ENCODE measurements around the gene KDM4F. TPM values are rescaled to one million over a fixed set of nuclear protein-coding genes. Genes with fewer than 3 reads are reported as not detected.
"Not testable (repeated sequence)": the region's sequence is repeated elsewhere in the genome, so short reads cannot be mapped to it uniquely, and the experiment has no call there.

Gene KDM4F
- total RNA-seq, result not detected

GRCh38 chr11:95049122-95049521 is at the start of gene KDM4F:
Gene KDM4F (plus strand): TSS chr11:95049422.
- H3K27me3 Mint-ChIP-seq, result peaks cover 41% of the 10 kb centered on the region
- not testable (repeated sequence) for DNase-seq, H3K4me1 Mint-ChIP-seq, H3K36me3 Mint-ChIP-seq, H3K4me3 Mint-ChIP-seq, H3K27ac Mint-ChIP-seq, H3K9me3 Mint-ChIP-seq

- H3K9me3 Mint-ChIP-seq, result peaks cover 1% of the 10 kb centered on the region
- H3K4me3 Mint-ChIP-seq, result no peak overlapping the region
- no peak overlapping the region for H3K27ac Mint-ChIP-seq
- H3K27me3 Mint-ChIP-seq, result peaks cover 13% of the 10 kb centered on the region
- H3K4me1 Mint-ChIP-seq, result no peaks in the 10 kb centered on the region
- peaks cover 3% of the 10 kb centered on the region for H3K36me3 Mint-ChIP-seq
- no peak for DNase-seq
Measured at GRCh38 chr11:95003716-95004115, 45.5 kb upstream of the KDM4F start.

GRCh38 chr11:95005642-95006041 is 43.6 kb upstream of the KDM4F start:
- no peaks in the 10 kb centered on the region for H3K36me3 Mint-ChIP-seq
- H3K27me3 Mint-ChIP-seq, result peaks cover 18% of the 10 kb centered on the region
- H3K4me3 Mint-ChIP-seq, result no peak overlapping the region
- no peak overlapping the region for H3K27ac Mint-ChIP-seq
- no peaks in the 10 kb centered on the region for H3K4me1 Mint-ChIP-seq
- no peak for DNase-seq
- peaks cover 1% of the 10 kb centered on the region for H3K9me3 Mint-ChIP-seq

GRCh38 chr11:95011376-95011775 is 37.8 kb upstream of the KDM4F start:
- H3K4me3 Mint-ChIP-seq, result no peak overlapping the region
- DNase-seq, result no peak
- H3K27me3 Mint-ChIP-seq, result peaks cover 13% of the 10 kb centered on the region
- H3K36me3 Mint-ChIP-seq, result no peaks in the 10 kb centered on the region
- H3K9me3 Mint-ChIP-seq, result peaks cover 1% of the 10 kb centered on the region
- H3K4me1 Mint-ChIP-seq, result no peaks in the 10 kb centered on the region
- no peak overlapping the region for H3K27ac Mint-ChIP-seq

GRCh38 chr11:95014184-95014821 is 34.9 kb upstream of the KDM4F start:
- no peaks in the 10 kb centered on the region for H3K36me3 Mint-ChIP-seq
- H3K4me3 Mint-ChIP-seq, result no peak overlapping the region
- peaks cover 4% of the 10 kb centered on the region for H3K27me3 Mint-ChIP-seq
- no peak overlapping the region for H3K27ac Mint-ChIP-seq
- no peak for DNase-seq
- no peaks in the 10 kb centered on the region for H3K9me3 Mint-ChIP-seq
- H3K4me1 Mint-ChIP-seq, result no peaks in the 10 kb centered on the region

- Mint-ChIP-seq H3K36me3 (no peaks in the 10 kb centered on the region), H3K27ac (no peak overlapping the region), H3K27me3 (no peaks in the 10 kb centered on the region), H3K4me1 (no peaks in the 10 kb centered on the region), H3K4me3 (no peak overlapping the region), H3K9me3 (no peaks in the 10 kb centered on the region)
- DNase-seq, result no peak
Measured at GRCh38 chr11:95016139-95016538, 33.1 kb upstream of the KDM4F start.

- H3K27me3 Mint-ChIP-seq, result not testable (repeated sequence)
Measured at GRCh38 chr11:95021468-95021867, 27.8 kb upstream of the KDM4F start.

GRCh38 chr11:95024958-95025357 is 24.3 kb upstream of the KDM4F start, which contains the start of gene KDM4E:
Gene KDM4E (plus strand): TSS chr11:95025258. CDS start chr11:95025558, 300 bp downstream.
- H3K4me1 Mint-ChIP-seq, result no peaks in the 10 kb centered on the region
- no peaks in the 10 kb centered on the region for H3K27me3 Mint-ChIP-seq
- H3K4me3 Mint-ChIP-seq, result no peak within 1 kb of the TSS
- no peak for DNase-seq
- peaks cover 2% of the 10 kb centered on the region for H3K36me3 Mint-ChIP-seq
- H3K27ac Mint-ChIP-seq, result no peak within 1 kb of the TSS
- no peaks in the 10 kb centered on the region for H3K9me3 Mint-ChIP-seq

More at GRCh38 chr11:95021468-95021867, 27.8 kb upstream of the KDM4F start:
- H3K9me3 Mint-ChIP-seq, H3K27ac Mint-ChIP-seq, H3K36me3 Mint-ChIP-seq, DNase-seq, H3K4me3 Mint-ChIP-seq, H3K4me1 Mint-ChIP-seq: not testable (repeated sequence)

- DNase-seq, H3K4me3 Mint-ChIP-seq, H3K9me3 Mint-ChIP-seq, H3K27me3 Mint-ChIP-seq, H3K36me3 Mint-ChIP-seq, H3K27ac Mint-ChIP-seq, H3K4me1 Mint-ChIP-seq: not testable (repeated sequence)
Measured at GRCh38 chr11:95025594-95025993, 23.6 kb upstream of the KDM4F start.

- Mint-ChIP-seq H3K27ac (no peak overlapping the region), H3K36me3 (peaks cover 2% of the 10 kb centered on the region), H3K4me3 (no peak overlapping the region), H3K4me1 (no peaks in the 10 kb centered on the region), H3K9me3 (no peaks in the 10 kb centered on the region), H3K27me3 (no peaks in the 10 kb centered on the region)
- DNase-seq, result no peak
Measured at GRCh38 chr11:95028357-95028756, 20.9 kb upstream of the KDM4F start.

GRCh38 chr11:95033051-95033450 is 16.2 kb upstream of the KDM4F start:
- H3K4me1 Mint-ChIP-seq, result no peaks in the 10 kb centered on the region
- DNase-seq, result no peak
- H3K27ac Mint-ChIP-seq, result no peak overlapping the region
- H3K27me3 Mint-ChIP-seq, result peaks cover 27% of the 10 kb centered on the region
- no peaks in the 10 kb centered on the region for H3K9me3 Mint-ChIP-seq
- H3K36me3 Mint-ChIP-seq, result no peaks in the 10 kb centered on the region
- H3K4me3 Mint-ChIP-seq, result no peak overlapping the region

GRCh38 chr11:95035316-95035715 is 13.9 kb upstream of the KDM4F start:
- Mint-ChIP-seq H3K27me3 (peaks cover 39% of the 10 kb centered on the region), H3K36me3 (no peaks in the 10 kb centered on the region), H3K9me3 (no peaks in the 10 kb centered on the region), H3K4me1 (no peaks in the 10 kb centered on the region), H3K4me3 (no peak overlapping the region), H3K27ac (no peak overlapping the region)
- no peak for DNase-seq

GRCh38 chr11:95037356-95038035 is 11.7 kb upstream of the KDM4F start:
- not testable (repeated sequence) for H3K9me3 Mint-ChIP-seq, H3K36me3 Mint-ChIP-seq, H3K4me3 Mint-ChIP-seq, H3K4me1 Mint-ChIP-seq, H3K27ac Mint-ChIP-seq
- peaks cover 42% of the 10 kb centered on the region for H3K27me3 Mint-ChIP-seq
- peak; percentile 21 for DNase-seq

GRCh38 chr11:95042239-95042638 is 7.0 kb upstream of the KDM4F start:
- Mint-ChIP-seq H3K36me3 (no peaks in the 10 kb centered on the region), H3K27ac (no peak overlapping the region), H3K4me3 (no peak overlapping the region), H3K4me1 (peaks cover 2% of the 10 kb centered on the region), H3K27me3 (peaks cover 33% of the 10 kb centered on the region), H3K9me3 (no peaks in the 10 kb centered on the region)
- DNase-seq, result no peak

GRCh38 chr11:95042906-95043305 is 6.3 kb upstream of the KDM4F start:
- Mint-ChIP-seq H3K4me3 (no peak overlapping the region), H3K36me3 (no peaks in the 10 kb centered on the region), H3K27ac (no peak overlapping the region), H3K27me3 (peaks cover 32% of the 10 kb centered on the region), H3K4me1 (peaks cover 2% of the 10 kb centered on the region), H3K9me3 (no peaks in the 10 kb centered on the region)
- no peak for DNase-seq

GRCh38 chr11:95044010-95044409 is 5.2 kb upstream of the KDM4F start:
- peaks cover 27% of the 10 kb centered on the region for H3K27me3 Mint-ChIP-seq
- H3K36me3 Mint-ChIP-seq, result no peaks in the 10 kb centered on the region
- no peak overlapping the region for H3K27ac Mint-ChIP-seq
- H3K9me3 Mint-ChIP-seq, result no peaks in the 10 kb centered on the region
- peaks cover 2% of the 10 kb centered on the region for H3K4me1 Mint-ChIP-seq
- no peak overlapping the region for H3K4me3 Mint-ChIP-seq
- DNase-seq, result no peak
